HG02763 (cell line): ENCODE data around the gene TMEM185B.
A peak's percentile ranks its signal among the peaks of the same experiment; 100 is the strongest.

Source experiments
- ATAC-seq: cut with Tn5 transposase; IDR thresholded peaks from one replicate; pipeline ENCODE4 v1.9.1; 2021; ENCODE audit warnings: mild to moderate bottlenecking, moderate library complexity; ENCODE audit not compliant: unreplicated experiment

The TMEM185B gene

GRCh38 chr2:120252225-120253020 lies 29.2 kb upstream of the TMEM185B start, which contains the start of gene RALB:
Gene RALB (plus strand): TSS chr2:120252852. CDS start chr2:120278665, 25,813 bp downstream.
- ATAC-seq = peak; percentile 93

GRCh38 chr2:120251880-120252224 lies 28.7 kb upstream of the TMEM185B start:
- ATAC-seq = no peak

- ATAC-seq = no peak
These were observed 27.9 kb upstream of the TMEM185B start for GRCh38 chr2:120251078-120251477.

GRCh38 chr2:120250640-120251039 lies 27.4 kb upstream of the TMEM185B start:
- no peak for ATAC-seq

GRCh38 chr2:120247851-120248250 lies 24.7 kb upstream of the TMEM185B start:
- ATAC-seq = no peak

- no peak for ATAC-seq
These were observed 23.5 kb upstream of the TMEM185B start for GRCh38 chr2:120246546-120247300.

- ATAC-seq = no peak
These were observed 22.5 kb upstream of the TMEM185B start for GRCh38 chr2:120245520-120246332.

- ATAC-seq = no peak
These were observed 21.7 kb upstream of the TMEM185B start for GRCh38 chr2:120244656-120245519.

- no peak for ATAC-seq
These were observed 20.8 kb upstream of the TMEM185B start for GRCh38 chr2:120243875-120244553.

GRCh38 chr2:120243211-120243610 lies 20.0 kb upstream of the TMEM185B start:
- ATAC-seq = no peak

GRCh38 chr2:120241684-120242083 lies 18.5 kb upstream of the TMEM185B start:
- no peak for ATAC-seq

- ATAC-seq = no peak
These were observed 17.8 kb upstream of the TMEM185B start for GRCh38 chr2:120240901-120241429.

GRCh38 chr2:120239488-120240287 lies 16.5 kb upstream of the TMEM185B start:
- no peak for ATAC-seq

- ATAC-seq = no peak
These were observed 15.7 kb upstream of the TMEM185B start for GRCh38 chr2:120238728-120239487.

- ATAC-seq = no peak
These were observed 14.3 kb upstream of the TMEM185B start for GRCh38 chr2:120237491-120237902.

GRCh38 chr2:120236791-120237190 lies 13.6 kb upstream of the TMEM185B start:
- no peak for ATAC-seq

GRCh38 chr2:120236316-120236715 lies 13.1 kb upstream of the TMEM185B start:
- no peak for ATAC-seq

- ATAC-seq = no peak
These were observed 12.5 kb upstream of the TMEM185B start for GRCh38 chr2:120235681-120236080.
